Activated T-cell treated with anti-CD3 and anti-CD28 coated beads, Interleukin-2, amount 50 U/mL, for 4 hours (primary cell): ENCODE results near the gene ZNF493. TPM values are rescaled to one million over a fixed set of nuclear protein-coding genes. Genes with fewer than 3 reads are reported as not detected.

Experiments
- ATAC-seq, 2 donors: fragments of 200-7000 bp; cut with Tn5 transposase; one replicate each; pipeline ENCODE4 v1.10.0; 2021
- DNase-seq: peaks from one replicate; pipeline ENCODE4 v3.0.0-alpha.2; 2020
- H3K27me3 Mint-ChIP-seq: one replicate; pipeline ENCODE4 v1.8.0; 2021; ENCODE audit warnings: low read depth, mixed read lengths
- H3K36me3 Mint-ChIP-seq: one replicate; pipeline ENCODE4 v1.8.0; 2022; ENCODE audit warnings: mixed read lengths; ENCODE audit not compliant: insufficient read depth
- H3K4me1 Mint-ChIP-seq: one replicate; pipeline ENCODE4 v1.8.0; 2021; ENCODE audit warnings: low read depth, mixed read lengths
- H3K4me3 Mint-ChIP-seq: one replicate; pipeline ENCODE4 v1.8.0; 2021; ENCODE audit warnings: mild to moderate bottlenecking, moderate library complexity, mixed read lengths
- H3K9me3 Mint-ChIP-seq: one replicate; pipeline ENCODE4 v1.8.0; 2021; ENCODE audit warnings: mixed read lengths
- total RNA-seq, 3 donors: library from RNA; stranded (reverse); gene quantifications; one replicate each; pipeline ENCODE4 v1.2.1, GENCODE V29; 2021

The ZNF493 gene
- total RNA-seq, 3 donors from 2014 or later: 9.7 to 11.3 (median 10.0) TPM

DNA sequence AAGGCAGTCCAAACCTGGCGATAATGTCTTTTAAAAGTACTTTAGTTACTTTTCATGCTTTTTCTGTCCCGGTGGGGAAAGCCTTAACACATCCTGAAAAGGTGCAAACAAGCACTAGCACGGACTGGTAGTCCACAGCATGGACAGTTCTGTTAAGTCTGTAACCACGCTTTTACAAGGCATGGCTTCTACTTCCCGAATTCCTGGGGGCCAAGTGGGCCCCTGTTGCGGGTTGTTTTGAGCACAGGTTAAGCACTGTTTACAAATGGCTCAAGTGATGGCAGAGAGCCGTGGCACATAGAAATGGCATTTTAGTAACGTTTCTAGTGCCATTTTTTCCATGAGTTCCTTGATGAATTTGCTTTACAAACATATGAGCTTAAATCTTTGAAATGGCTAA is 37.6 kb downstream of the ZNF493 start:
- H3K9me3 Mint-ChIP-seq: peaks cover 52% of the 10 kb centered on the region
- no peaks in the 10 kb centered on the region for H3K4me1 Mint-ChIP-seq
- H3K4me3 Mint-ChIP-seq: no peak overlapping the region
- no peak for ATAC-seq
- no peak for DNase-seq
- peaks cover 4% of the 10 kb centered on the region for H3K36me3 Mint-ChIP-seq
- no peaks in the 10 kb centered on the region for H3K27me3 Mint-ChIP-seq

- Mint-ChIP-seq H3K4me1 (no peaks in the 10 kb centered on the region), H3K27me3 (no peaks in the 10 kb centered on the region), H3K36me3 (peaks cover 4% of the 10 kb centered on the region), H3K4me3 (no peak overlapping the region), H3K9me3 (peaks cover 58% of the 10 kb centered on the region)
- DNase-seq: no peak
- ATAC-seq: no peak
Measured at GRCh38 chr19:21434967-21435544, 38.1 kb downstream of the ZNF493 start.

- Mint-ChIP-seq H3K4me3 (no peak overlapping the region), H3K27me3 (no peaks in the 10 kb centered on the region), H3K4me1 (no peaks in the 10 kb centered on the region), H3K36me3 (no peaks in the 10 kb centered on the region), H3K9me3 (peaks cover 35% of the 10 kb centered on the region)
- ATAC-seq (no peak), DNase-seq (no peak)
Measured at GRCh38 chr19:21439201-21439751, 42.3 kb downstream of the ZNF493 start.

DNA sequence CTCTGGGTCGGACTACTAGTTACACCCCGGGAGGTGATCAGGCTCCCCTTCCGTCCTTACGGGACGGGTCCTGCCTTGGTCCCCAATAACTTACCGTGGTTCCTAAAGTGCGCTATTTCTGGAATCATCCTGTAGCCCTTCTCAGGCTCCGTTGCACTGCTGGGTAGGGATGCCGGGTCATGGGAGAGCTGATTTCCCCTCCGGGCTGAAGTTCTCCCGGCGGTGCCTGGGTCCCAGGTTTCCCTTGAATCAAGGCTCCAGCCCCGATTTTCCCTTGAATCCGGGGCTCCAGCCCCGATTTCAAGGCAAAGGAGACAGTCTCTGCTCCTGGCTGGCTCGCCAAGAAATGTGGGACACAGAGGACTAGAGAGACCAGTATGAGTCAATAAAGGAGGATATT is 43.4 kb downstream of the ZNF493 start:
- no peak for DNase-seq
- no peaks in the 10 kb centered on the region for H3K36me3 Mint-ChIP-seq
- H3K4me1 Mint-ChIP-seq: no peaks in the 10 kb centered on the region
- H3K27me3 Mint-ChIP-seq: no peaks in the 10 kb centered on the region
- peaks cover 29% of the 10 kb centered on the region for H3K9me3 Mint-ChIP-seq
- no peak overlapping the region for H3K4me3 Mint-ChIP-seq
- no peak for ATAC-seq

- no peak for ATAC-seq
- no peak for DNase-seq
- H3K9me3 Mint-ChIP-seq: peaks cover 27% of the 10 kb centered on the region
- H3K36me3 Mint-ChIP-seq: no peaks in the 10 kb centered on the region
- H3K4me3 Mint-ChIP-seq: no peak overlapping the region
- H3K4me1 Mint-ChIP-seq: no peaks in the 10 kb centered on the region
- H3K27me3 Mint-ChIP-seq: no peaks in the 10 kb centered on the region
Measured at GRCh38 chr19:21451187-21451586, 54.3 kb downstream of the ZNF493 start.

DNA sequence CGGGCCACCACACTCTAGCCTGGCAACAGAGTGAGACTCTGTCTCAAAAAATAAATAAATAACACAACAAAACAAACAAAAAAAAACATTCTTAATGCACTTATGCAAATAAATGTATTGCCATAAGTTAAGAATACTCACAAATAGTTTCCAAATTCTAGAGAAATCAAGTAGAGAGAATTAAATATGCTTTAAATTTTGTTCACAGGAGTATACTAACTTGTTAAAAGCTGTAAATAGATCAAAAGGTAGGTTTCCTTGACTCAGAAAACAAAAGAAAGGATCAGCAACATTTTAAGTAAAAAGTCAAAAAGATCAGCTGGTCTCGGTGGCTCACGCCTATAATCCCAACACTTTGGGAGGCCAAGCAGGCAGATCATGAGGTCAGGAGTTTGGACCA is 58.0 kb downstream of the ZNF493 start:
- no peaks in the 10 kb centered on the region for H3K4me1 Mint-ChIP-seq

DNA sequence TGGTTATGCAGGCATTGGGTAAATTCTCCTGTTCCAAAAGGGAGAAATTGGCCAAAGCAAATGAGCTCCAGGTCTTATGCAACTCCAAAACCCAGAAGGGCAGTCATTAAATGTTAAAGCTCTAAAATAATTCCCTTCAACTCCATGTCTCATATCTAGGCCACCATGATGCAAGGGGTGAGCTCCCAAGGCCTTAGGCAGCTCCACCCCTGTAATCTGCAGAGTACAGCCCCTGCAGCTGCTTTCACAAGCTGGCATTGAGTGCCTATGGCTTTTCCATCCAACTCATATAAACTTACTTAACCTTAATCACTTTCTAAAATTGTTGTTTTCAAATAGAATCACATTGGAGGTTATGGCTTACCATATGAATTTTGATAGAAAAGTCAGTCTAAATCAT is 63.8 kb downstream of the ZNF493 start:
- Mint-ChIP-seq H3K36me3 (peaks cover 3% of the 10 kb centered on the region), H3K4me1 (peaks cover 4% of the 10 kb centered on the region), H3K27me3 (peaks cover 8% of the 10 kb centered on the region), H3K4me3 (no peak overlapping the region), H3K9me3 (peaks cover 20% of the 10 kb centered on the region)
- no peak for ATAC-seq
- no peak for DNase-seq

More for the DNA sequence above, 58.0 kb downstream of the ZNF493 start:
- Mint-ChIP-seq H3K27me3 (no peaks in the 10 kb centered on the region), H3K36me3 (no peaks in the 10 kb centered on the region), H3K4me3 (no peak overlapping the region), H3K9me3 (peaks cover 25% of the 10 kb centered on the region)
- DNase-seq (no peak), ATAC-seq (no peak)

DNA sequence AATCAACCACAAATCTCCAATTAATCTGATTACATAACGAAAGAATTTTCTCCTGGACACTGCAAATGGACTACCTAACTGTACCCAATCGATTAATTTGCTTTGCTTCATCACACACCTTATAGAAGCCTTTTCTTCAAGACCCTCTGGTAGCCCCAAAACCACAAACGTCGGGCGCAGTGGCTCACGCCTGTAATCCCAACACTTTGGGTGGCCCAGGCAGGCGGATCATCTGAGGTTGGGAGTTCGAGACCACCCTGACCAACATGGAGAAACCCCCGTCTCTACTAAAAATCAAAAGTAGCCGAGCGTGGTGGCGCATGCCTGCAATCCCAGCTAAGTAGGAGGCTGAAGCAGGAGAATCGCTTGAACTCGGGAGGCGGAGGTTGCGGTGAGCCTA is 65.6 kb downstream of the ZNF493 start:
- Mint-ChIP-seq H3K9me3 (peaks cover 14% of the 10 kb centered on the region), H3K27me3 (peaks cover 8% of the 10 kb centered on the region), H3K4me1 (peaks cover 4% of the 10 kb centered on the region), H3K4me3 (no peak overlapping the region), H3K36me3 (peaks cover 3% of the 10 kb centered on the region)
- DNase-seq (no peak), ATAC-seq (no peak)

DNA sequence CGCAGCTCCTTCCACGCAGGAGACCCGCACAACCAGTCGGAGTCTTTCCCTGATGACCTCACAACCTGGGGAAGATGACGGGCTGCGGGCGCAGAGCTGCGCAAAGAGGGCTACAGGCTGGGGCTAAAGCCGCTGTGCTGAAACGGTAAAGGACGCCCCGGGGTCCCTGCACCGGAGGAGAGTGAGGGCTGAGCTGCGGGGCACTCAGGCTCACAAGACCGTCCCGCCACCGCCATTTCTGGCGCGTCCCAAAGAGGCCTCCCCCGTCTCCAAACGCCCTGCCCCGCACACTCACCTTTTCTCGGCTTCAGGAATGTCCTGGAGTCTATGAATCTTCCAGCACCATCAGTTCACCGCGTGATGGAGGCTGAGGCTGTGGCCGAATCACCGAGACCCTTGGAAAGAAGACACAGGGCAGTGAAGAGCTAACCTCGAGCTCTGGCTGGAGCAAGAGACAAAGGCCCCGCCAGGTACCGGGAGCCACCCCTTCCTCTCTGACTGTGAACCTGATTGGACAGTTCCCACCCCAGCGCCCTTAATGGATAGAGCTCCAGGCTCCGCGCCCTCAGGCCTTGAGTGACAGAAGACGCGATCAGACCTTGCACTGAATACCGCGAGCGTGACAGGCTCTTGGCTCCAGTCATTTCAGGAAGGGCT is 66.6 kb downstream of the ZNF493 start:
- Mint-ChIP-seq H3K36me3 (peaks cover 3% of the 10 kb centered on the region), H3K4me1 (peaks cover 4% of the 10 kb centered on the region), H3K9me3 (peaks cover 9% of the 10 kb centered on the region), H3K27me3 (peaks cover 8% of the 10 kb centered on the region), H3K4me3 (peak overlapping the region; percentile 81)
- DNase-seq (no peak), ATAC-seq (peak; percentile 78 to 92)

DNA sequence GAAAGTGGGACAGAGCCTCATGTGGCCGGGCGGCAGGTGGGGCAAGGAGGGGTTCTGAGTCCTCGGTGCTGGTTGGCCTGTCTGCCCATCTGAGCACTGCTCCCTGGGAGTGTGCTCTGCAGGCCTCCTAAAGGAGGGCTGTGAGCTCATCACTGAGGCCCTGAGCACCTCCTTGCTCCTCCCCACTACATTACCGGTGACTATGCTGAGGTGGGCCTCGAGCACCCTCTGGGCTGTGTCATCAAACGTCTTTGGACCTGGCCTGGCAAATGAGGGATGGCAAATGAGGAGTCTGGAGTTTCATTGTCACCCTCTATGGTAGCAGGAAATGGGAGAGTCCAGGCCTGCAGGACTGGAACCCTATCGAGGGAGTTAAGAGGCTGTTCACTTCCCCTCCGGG is 69.7 kb downstream of the ZNF493 start:
- Mint-ChIP-seq H3K36me3 (peaks cover 3% of the 10 kb centered on the region), H3K9me3 (peaks cover 3% of the 10 kb centered on the region), H3K4me3 (no peak overlapping the region), H3K4me1 (peaks cover 4% of the 10 kb centered on the region), H3K27me3 (peaks cover 8% of the 10 kb centered on the region)
- DNase-seq (no peak), ATAC-seq (no peak)

GRCh38 chr19:21468791-21469190 is 71.9 kb downstream of the ZNF493 start:
- H3K36me3 Mint-ChIP-seq: peaks cover 2% of the 10 kb centered on the region
- peaks cover 3% of the 10 kb centered on the region for H3K27me3 Mint-ChIP-seq
- H3K4me1 Mint-ChIP-seq: peaks cover 2% of the 10 kb centered on the region
- H3K9me3 Mint-ChIP-seq: peaks cover 3% of the 10 kb centered on the region
- ATAC-seq: no peak
- H3K4me3 Mint-ChIP-seq: no peak overlapping the region
- DNase-seq: no peak

DNA sequence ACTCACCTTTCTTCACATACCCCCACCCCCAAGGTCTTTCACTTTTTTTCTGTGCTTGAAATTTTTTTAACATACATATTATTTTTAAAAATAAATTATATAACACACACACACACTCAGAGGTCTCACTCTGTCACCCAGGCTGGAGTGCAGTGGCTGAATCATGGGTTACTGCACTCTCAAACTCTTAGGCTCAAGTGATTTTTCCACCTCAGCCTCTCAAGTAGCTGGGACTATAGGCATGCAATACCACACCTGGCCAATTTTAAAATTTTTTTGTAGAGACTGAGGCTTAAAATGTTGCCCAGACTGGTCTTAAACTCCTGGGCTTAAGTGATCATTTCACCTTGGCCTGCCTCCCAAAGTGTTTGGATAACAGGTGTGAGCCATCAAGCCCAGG is 75.6 kb downstream of the ZNF493 start:
- Mint-ChIP-seq H3K27me3 (peaks cover 12% of the 10 kb centered on the region), H3K9me3 (no peaks in the 10 kb centered on the region), H3K4me1 (peaks cover 3% of the 10 kb centered on the region), H3K36me3 (no peaks in the 10 kb centered on the region), H3K4me3 (no peak overlapping the region)
- DNase-seq: no peak
- ATAC-seq: no peak

DNA sequence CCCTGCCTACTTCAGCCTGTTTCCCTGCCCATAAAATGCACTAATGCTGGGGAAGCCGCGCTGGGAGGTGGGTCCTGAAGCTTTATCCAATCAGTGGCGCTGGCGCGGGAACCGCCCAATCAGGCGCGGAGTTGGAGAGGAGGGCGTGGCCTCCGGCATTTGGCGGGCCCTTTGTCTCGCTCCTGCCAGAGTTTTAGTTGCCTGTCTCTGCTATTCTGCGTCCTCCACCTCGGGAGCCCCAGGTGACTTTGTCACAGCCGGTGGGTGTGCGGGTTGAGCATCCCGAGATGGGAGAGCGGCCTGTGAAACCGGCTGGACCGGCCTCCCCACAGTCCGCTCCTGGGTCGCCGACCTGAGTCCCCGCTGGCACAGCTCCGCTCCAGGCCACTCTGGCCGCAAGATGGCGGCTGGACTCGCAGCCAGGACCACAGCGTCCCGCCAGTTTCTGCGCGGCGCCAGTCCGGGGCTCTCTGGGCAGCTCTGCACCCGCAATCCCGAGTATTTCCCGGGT is 77.8 kb downstream of the ZNF493 start:
- Mint-ChIP-seq H3K27me3 (peaks cover 12% of the 10 kb centered on the region), H3K4me1 (peaks cover 3% of the 10 kb centered on the region), H3K4me3 (peak overlapping the region; percentile 66), H3K9me3 (no peaks in the 10 kb centered on the region), H3K36me3 (no peaks in the 10 kb centered on the region)
- DNase-seq (peak; percentile 53), ATAC-seq (peak; percentile 98 to 100)
